ENCODE data around the gene TKTL2. TPM values are rescaled to one million over a fixed set of nuclear protein-coding genes. Genes with fewer than 3 reads are reported as not detected.
"Not testable (repeated sequence)": the region's sequence is repeated elsewhere in the genome, so short reads cannot be mapped to it uniquely, and the experiment has no call there.

Gene TKTL2
- total RNA-seq, 4 donors from 2014 or later, result 0.13 TPM; not detected in 3

GRCh38 chr4:163448540-163449203 lies 24.9 kb downstream of the TKTL2 start:
- Histone ChIP-seq H3K36me3 (no peaks in the 10 kb centered on the region), H3K4me1 (no peaks in the 10 kb centered on the region), H3K9me3 (no peaks in the 10 kb centered on the region), H3K27me3 (no peaks in the 10 kb centered on the region), H3K27ac (no peak overlapping the region), H3K4me3 (replicated peaks in 1 of 3) (no peak overlapping the region)
- no peak for DNase-seq
- WGBS, 2 donors, result 70 to 74% methylated on average over 6 of the region's 6 CpGs
- intact Hi-C loops (cut with DNase I), result no loop called here
- TF ChIP-seq CTCF (IDR thresholded peaks at IDR 0.05) (no peak), POLR2A (IDR thresholded peaks at IDR 0.05) (no peak)

- no peak for DNase-seq
- Histone ChIP-seq H3K9me3 (no peaks in the 10 kb centered on the region), H3K36me3 (no peaks in the 10 kb centered on the region), H3K4me3 (replicated peaks in 1 of 3) (no peak overlapping the region), H3K27ac (no peak overlapping the region), H3K27me3 (no peaks in the 10 kb centered on the region), H3K4me1 (no peaks in the 10 kb centered on the region)
- 60 to 69% methylated on average over 1 of the region's 1 CpG for WGBS, 2 donors
- intact Hi-C loops (cut with DNase I), result no loop called here
- TF ChIP-seq CTCF (IDR thresholded peaks at IDR 0.05) (no peak), POLR2A (IDR thresholded peaks at IDR 0.05) (no peak)
These were observed 26.1 kb downstream of the TKTL2 start for GRCh38 chr4:163447481-163447880.

GRCh38 chr4:163447023-163447422 lies 26.5 kb downstream of the TKTL2 start:
- H3K27ac ChIP-seq; intact Hi-C loops (cut with DNase I); H3K4me1 ChIP-seq; H3K36me3 ChIP-seq; H3K4me3 ChIP-seq (replicated peaks in 1 of 3); H3K27me3 ChIP-seq; H3K9me3 ChIP-seq: not testable (repeated sequence)
- 80 to 86% methylated on average over 12 of the region's 12 CpGs for WGBS, 2 donors
- DNase-seq, result peak in 1 of 2 donors; percentile 3

- DNase-seq, result no peak
- Histone ChIP-seq H3K27me3 (no peaks in the 10 kb centered on the region), H3K4me1 (no peaks in the 10 kb centered on the region), H3K36me3 (no peaks in the 10 kb centered on the region), H3K4me3 (replicated peaks in 1 of 3) (no peak overlapping the region), H3K9me3 (no peaks in the 10 kb centered on the region), H3K27ac (no peak overlapping the region)
- 92 to 94% methylated on average over 2 of the region's 2 CpGs for WGBS, 2 donors
- no peak for TF ChIP-seq POLR2A (IDR thresholded peaks at IDR 0.05)
- TF ChIP-seq CTCF (IDR thresholded peaks at IDR 0.05), result no peak
- intact Hi-C loops (cut with DNase I), result no loop called here
These were observed 33.5 kb downstream of the TKTL2 start for GRCh38 chr4:163440040-163440439.

Other genes starting within 250 kb of the TKTL2 start
- gene NPY1R, start 141.2 kb downstream of the TKTL2 start, total RNA-seq, result 10 to 100 TPM in 2 of 4 donors, 1 to 10 TPM in 2; 5.7 to 16.7 (median 9.0) TPM
- under 1 TPM in 3 of 4 donors, not detected in 1; 0.22 to 0.67 (median 0.54) TPM for gene NPY5R, start 129.9 kb downstream of the TKTL2 start, total RNA-seq
- gene TMA16, start 20.9 kb upstream of the TKTL2 start, total RNA-seq, result 10 to 100 TPM; 19.5 to 24.8 (median 23.4) TPM